Posterior vena cava (tissue), 2 donors: Measurements from ENCODE around the gene PTPRF. TPM values are rescaled to one million over a fixed set of nuclear protein-coding genes. Genes with fewer than 3 reads are reported as not detected.
A peak's percentile ranks its signal among the peaks of the same experiment; 100 is the strongest.

Experiments used
- DNase-seq: peaks from one replicate; pipeline ENCODE4 v3.0.0-alpha.2; 2020; ENCODE audit warnings: low spot score
- intact Hi-C, 2 donors: fragments of 100-400 bp; cut with DNase I; formaldehyde crosslinking; loops; one replicate each; pipeline versions ENCODE4 v1.14.1 to v1.14.2; 2022 to 2023
- total RNA-seq, 2 donors: library from RNA; stranded (reverse); fragmentation: NEBNext Ultra II Directional; extraction: Animal tissue kit (Norgen Biotek cat#: 25700); gene quantifications; one replicate each; pipeline ENCODE4 v1.2.1, GENCODE V29; 2021
- donor health status: DM: yes; HTN: yes; CAD: no.
- donor health status: DM: yes; HTN: yes; CAD: no.

PTPRF gene
- total RNA-seq, 2 donors from 2014 or later = 59.0 to 68.3 TPM

DNA sequence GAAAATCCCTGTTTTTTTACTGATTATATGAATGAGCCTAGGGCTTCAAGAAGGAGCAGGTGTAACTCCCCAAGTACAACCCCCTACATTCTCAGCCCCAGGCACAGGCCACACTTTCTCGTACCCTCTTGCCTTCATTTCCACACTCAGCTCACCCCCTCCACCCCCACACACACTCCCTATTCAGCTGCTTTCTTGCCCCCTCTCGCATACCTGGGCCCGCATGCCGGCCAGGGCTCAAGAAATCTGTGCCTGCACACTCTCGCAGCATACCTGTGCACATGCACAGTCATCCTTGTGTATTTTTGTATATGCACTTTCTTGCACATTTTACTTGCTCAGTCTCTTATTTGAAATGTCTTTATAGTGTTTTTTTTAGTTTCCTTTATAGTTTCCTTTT, 2.0 kb downstream of the PTPRF start:
- intact Hi-C loops = loop anchor here in 1 of 2 donors (10.0 kb wide), 1 partner anchor 242 kb away; no protein-coding TSS in a partner anchor

DNA sequence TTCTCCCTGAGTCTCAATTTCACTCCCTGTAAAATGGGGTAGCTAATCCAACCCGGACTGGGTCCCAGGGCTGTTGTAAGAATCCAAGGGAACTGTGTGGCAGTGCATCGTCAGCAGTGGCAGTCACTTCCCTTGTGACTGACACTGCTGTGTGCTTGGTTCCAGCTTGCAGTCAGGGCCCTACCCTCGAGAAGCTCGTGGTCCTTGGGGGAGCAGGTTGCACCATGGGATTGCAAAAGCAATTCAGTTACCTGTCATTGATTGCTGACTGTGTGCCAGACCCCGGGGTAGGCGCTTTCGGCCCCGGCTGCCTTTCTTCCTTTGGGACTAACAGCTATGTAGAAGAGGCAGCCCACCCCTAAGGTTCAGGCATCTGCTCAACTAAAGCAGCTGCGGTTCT, 2.9 kb downstream of the PTPRF start:
- peak; percentile 72 for DNase-seq
- intact Hi-C loops = loop anchor here in 1 of 2 donors (10.0 kb wide), 1 partner anchor 241 kb away; no protein-coding TSS in a partner anchor

More for the DNA sequence above, 2.0 kb downstream of the PTPRF start:
- peak; percentile 55 for DNase-seq

DNA sequence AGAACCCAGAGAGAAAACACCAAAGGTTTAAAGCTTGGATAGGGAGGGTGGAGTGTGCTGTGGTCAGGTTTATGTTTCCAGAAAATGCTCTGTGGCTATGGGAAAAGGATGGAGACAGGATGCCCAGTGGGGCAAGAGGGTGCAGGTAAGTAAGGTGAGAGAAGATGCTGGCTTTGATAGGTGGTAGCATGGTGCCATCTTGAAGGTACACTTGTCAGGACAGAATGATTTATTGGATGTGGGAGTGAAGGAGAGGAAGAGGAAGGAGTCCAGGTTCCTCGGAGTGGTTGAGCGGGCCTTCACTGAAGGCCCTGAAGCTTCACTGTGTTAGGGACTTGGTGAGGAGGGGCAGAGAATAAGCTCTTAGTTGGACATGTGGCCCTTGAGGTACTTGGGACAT, 3.6 kb downstream of the PTPRF start:
- intact Hi-C loops = loop anchor here in 1 of 2 donors (10.0 kb wide), 1 partner anchor 241 kb away; no protein-coding TSS in a partner anchor
- DNase-seq = peak; percentile 18

DNA sequence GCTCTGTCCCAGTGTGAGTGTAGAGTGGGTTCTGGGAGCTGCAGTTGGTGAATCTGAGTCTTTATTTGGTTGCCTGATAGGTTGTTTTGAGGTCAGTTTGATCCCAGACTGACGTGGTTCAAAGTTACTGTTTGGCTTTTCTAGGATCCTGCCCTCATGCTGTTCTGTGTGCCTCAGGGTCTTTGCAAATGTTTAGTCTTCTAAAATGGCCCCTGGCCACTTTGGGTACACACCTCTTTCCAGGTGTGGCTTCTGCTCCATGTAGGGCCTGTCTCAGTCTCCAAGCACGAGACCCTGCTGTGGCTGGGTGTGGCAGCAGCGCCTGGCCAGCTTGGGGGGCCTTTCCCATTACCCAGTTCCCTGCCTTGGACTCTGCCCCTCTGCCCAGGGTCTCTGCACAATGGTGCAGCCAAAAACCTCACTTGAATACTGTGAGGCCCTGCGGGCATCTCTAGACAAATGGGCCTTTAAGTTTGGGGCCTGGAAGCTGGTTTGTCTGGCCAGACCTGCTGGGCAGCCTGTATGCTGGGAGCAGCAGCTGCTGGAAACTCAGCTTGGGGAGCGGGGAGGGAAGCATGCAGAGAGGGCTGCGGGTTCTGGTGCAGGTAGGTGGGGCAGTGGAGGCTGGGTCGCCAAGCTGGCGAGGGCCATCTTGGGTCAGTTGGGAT, 5.6 kb downstream of the PTPRF start:
- peak; percentile 62 for DNase-seq
- intact Hi-C loops = loop anchor here in 1 of 2 donors (10.0 kb wide), 1 partner anchor 238 kb away; no protein-coding TSS in a partner anchor

DNA sequence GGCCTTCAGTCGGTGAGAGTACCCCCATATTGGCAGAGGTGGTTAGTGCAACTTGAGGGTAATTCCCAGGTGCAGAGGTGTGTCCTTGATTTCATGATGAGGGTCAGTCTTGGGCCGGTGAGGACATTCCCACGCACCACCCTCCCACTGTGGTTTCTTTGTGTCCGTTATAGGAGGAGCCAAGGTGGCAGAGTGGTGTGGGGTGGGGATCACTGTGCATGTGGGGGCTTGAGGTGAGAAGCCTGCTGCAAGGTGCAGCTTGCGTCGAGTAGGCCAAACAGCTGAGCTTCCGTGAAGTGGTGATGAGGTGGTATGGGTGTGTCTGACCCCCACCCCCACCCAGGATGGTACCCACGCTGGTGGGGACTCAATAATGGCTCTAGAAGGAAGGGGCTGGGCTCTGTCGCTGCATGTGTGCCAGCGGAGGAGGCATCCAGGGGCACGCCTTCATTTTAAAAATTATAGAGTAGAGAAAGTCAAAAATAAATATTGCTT, 6.2 kb downstream of the PTPRF start:
- intact Hi-C loops = loop anchor here in 1 of 2 donors (10.0 kb wide), 1 partner anchor 238 kb away; no protein-coding TSS in a partner anchor

DNA sequence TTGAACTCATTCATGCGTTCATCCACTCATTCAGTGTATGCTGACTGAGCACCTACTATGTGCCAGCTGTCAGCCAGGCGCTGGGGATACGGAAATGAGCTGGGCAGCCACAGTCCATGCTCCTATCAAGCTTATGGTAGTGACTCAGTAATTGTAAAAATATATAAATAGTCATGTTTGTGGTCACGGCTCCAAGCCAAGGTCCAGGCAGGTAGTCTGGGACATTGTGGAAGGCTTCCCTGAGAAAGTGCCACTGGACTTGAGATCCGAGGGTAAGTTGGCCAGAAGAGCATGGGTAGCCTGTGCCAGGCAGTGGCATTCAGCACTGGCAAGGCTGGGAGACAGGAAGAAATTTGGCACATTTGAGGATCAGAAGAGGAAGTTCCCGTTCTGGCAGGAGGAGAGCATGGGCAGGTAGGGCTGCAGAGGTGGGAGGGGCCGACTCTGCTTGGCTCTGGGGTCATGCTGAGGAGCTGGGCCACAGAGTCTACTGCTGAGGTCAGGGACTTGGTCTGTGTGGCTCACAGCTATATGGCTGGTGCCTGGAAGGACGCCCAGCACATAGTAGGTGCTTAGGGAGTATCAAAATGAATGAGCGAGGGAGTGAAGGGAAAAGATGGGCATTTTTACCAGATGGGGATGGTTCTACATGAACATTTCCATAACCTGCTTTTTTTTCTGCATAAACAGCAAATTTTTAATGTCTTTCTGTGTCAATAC, 6.9 kb downstream of the PTPRF start:
- intact Hi-C loops = loop anchor here in 1 of 2 donors (10.0 kb wide), 1 partner anchor 237 kb away; no protein-coding TSS in a partner anchor
- peak; percentile 47 for DNase-seq

More for the DNA sequence above, 6.2 kb downstream of the PTPRF start:
- no peak for DNase-seq

DNA sequence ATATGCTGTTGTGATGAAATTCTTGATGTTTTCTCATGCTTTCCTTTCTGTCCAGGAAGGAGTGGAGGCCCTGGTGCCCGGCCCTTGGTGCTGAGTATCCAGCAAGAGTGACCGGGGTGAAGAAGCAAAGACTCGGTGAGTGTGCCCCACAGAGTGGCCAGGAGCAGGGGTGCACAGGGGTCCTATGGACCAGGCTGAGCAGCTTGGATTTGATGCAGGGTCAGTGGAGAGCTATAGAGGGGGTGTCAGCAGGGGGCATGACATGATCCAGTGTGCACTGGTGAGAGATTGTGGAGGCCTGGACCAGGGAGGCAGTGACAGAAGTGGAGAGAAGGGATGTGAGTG, 7.4 kb downstream of the PTPRF start:
- peak; percentile 46 for DNase-seq
- intact Hi-C loops = loop anchor here in 1 of 2 donors (10.0 kb wide), 1 partner anchor 237 kb away; no protein-coding TSS in a partner anchor

DNA sequence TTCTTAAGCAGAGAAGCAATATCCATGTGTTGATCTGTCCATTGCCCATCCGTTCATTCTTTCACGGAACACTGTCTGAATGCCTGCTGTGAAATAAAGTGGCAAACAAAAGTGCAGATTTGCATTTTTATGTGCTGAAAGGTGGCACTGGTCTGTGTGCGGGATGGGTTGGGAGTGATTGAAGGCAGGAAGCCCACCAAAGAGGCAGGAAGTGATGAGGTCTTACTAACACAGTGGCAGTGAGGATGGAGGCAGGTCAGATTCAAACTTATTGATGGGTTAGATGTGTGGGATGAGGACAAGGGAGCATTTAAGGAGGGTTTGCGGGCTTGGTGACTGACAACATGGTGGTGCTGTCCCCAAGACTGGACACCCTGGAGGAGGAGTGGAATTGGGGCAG, 8.3 kb downstream of the PTPRF start:
- intact Hi-C loops = loop anchor here in 1 of 2 donors (10.0 kb wide), 1 partner anchor 236 kb away; no protein-coding TSS in a partner anchor
- DNase-seq = no peak

DNA sequence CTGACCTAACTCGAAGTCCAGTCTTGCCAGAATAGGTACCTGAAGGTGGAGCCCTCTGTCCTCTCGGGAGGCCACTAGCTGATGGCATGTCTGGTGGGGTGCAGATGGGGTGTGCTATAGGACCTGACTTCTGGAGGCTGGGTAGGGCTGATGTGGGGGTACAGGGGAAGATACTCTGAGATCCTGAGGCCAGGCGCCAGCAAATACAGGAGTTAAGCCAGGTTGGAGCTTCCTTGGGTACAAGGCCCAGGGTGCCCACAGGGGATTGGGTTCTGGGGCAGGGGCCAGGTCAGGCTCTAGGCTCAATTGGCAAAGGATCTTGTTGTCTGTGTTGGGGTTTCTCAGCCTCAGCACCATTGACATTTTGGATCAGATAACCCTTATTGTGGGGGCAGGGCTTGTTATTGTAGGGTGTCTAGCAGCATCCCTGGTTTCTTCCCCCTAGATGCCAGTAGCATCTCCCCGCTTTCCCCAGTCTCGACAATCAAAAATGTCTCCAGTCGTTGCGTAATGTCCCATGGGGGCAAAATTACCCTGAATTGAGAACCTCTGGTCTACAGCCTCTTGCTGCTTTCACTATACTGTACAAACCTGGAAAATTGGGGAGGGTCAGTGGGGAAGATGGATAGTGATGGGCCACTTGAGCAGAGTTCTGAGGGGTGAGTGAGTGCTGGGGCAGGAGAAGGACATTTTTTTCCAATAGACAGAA, 9.2 kb downstream of the PTPRF start:
- intact Hi-C loops = loop anchor here (5.0 to 10.0 kb wide), 2 partner anchors 112 to 235 kb away; partner anchors contain the start of gene KDM4A (in 1 of the 2)
- peak; percentile 69 for DNase-seq

DNA sequence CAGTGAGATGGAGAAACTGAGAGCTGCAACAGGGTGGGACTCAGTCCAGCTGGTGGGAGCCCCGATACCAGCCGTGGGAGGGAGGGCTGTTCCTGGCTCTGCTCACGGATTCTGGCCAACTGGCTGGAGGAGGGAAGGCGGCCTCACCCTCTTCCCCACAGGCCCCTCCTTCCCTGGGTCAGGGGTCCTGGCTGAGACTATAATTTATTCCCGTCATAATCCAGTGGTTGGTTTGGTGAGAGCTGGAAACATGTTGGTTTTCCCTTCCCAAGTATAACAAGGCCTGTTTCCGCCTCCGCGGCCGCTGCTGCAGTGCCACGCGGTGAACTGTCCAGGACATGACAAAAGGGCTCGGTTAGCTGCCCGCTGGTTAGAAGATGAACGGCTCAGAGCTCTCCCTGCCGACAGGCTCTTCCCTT, 10.0 kb downstream of the PTPRF start:
- intact Hi-C loops = loop anchor here in 1 of 2 donors (5.0 kb wide), 1 partner anchor 112 kb away; the partner anchor contains the start of gene KDM4A
- peak; percentile 93 for DNase-seq

DNA sequence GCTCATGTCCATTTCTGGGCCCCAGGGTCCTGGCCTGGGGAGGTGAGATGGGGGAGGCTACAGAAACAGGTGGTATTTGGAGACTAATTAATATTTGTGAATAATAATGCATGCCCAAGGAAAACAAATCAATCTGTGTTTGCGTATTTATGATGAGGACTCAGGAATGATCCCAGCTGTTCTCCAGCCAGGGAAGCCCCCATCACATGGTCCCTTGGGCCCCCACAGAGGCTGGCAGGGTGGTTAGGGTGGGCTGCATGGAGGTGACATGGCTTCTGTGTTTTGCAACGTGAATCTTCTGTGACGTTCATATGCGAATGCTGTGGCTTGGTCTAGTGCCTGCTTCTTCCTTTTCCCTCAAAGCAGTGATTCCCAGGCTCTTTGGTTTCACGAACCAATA, 10.5 kb downstream of the PTPRF start:
- no peak for DNase-seq
- intact Hi-C loops = loop anchor here in 1 of 2 donors (5.0 kb wide), 1 partner anchor 111 kb away; the partner anchor contains the start of gene KDM4A

DNA sequence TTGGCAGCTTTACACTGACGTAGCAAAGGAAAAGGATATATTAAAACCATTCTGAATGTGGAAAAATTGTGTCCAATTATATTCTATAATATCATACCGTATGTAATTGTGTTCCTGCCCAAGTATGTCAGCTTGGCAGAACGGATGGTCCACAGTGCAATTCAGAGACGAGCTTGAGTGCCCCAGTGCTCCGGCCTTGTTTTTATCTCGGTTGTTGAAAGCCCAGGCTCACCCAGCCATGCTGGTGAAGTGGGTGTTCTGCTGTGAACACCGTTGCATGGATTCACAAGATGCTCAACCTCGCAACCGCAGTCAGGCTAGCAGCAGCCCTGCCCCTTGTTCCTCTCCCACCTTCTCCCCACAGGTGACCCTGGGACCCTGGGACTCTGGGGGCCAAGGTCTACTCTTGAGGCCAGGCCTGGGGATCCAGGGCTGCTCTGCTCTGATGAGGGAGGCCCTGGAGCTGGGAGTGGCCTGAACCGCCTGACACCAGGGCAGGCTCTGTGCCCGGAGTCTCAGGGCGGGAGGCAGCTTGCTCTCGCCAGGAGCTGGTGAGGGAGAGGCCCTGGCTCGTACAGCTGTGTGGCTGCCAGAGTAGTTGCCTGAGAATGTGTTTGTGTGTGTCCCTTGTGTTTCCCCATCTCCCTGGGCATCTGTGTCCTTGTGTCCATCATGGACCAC, 11.2 kb downstream of the PTPRF start:
- intact Hi-C loops = loop anchor here in 1 of 2 donors (5.0 kb wide), 1 partner anchor 110 kb away; the partner anchor contains the start of gene KDM4A

DNA sequence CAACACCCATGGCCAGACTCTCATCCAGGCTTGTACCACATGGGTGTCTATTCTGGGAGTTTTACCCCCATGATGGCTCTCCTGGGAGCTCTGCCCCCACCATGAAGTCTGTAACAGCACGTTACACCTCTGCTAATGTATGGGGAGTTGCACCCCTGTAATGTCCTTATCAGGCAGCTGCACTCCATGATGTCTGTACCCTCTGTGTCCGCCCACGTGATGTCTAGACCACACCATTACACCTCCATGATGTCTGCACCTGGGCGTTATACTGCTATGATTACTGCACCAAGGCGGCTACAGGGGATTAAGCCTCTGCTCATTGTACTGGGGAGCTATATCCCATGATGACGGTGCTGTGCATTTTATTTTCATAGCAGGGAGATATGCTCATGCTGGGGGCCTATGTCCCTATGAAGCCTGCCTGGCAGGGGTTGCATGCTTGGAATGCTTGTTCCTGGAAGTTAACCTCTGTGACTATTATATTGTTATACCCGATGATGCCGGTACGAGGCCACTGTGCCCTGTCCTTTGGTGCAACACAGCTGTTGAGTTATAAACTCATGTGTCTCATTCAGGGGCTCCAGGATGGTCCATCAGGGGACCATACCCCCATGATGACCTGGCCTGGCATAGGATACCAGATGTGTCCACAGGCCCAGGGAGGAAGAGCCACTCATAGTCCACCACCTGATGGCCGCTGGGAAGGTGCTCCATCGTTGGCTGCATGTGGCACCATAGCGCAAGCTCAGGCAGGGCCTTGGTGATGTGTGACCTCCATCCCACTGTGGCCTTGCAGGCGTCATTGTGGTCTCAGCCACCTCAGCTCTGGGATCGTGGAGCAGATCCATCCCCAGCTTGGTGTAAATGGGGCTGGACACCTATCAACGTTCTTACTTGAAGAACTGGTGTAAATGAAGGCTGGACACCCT, 12.1 kb downstream of the PTPRF start:
- intact Hi-C loops = loop anchor here in 1 of 2 donors (5.0 kb wide), 1 partner anchor 110 kb away; the partner anchor contains the start of gene KDM4A

More for the DNA sequence above, 11.2 kb downstream of the PTPRF start:
- DNase-seq = peak; percentile 92

DNA sequence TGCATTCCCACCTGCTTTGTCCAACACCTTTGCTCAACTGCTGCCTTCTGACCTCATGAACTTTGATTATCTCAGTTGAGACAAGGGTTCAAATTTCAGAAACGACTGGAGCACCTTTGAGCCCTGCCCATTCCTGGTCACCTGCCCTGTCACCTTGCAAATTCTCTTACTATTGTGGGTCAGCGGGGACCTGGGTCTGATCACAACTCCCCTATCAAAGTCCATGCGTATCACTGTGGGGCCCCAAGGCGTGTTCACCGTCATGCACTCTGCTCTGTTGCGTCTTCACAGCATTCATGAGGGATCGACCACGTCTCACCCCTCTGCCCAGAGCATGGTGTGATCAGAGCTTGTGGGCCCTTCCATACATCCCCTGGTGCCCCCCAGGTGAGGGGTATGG, 12.9 kb downstream of the PTPRF start:
- DNase-seq = no peak
- intact Hi-C loops = loop anchor here in 1 of 2 donors (5.0 kb wide), 1 partner anchor 109 kb away; the partner anchor contains the start of gene KDM4A

More for the DNA sequence above, 12.1 kb downstream of the PTPRF start:
- DNase-seq = no peak

DNA sequence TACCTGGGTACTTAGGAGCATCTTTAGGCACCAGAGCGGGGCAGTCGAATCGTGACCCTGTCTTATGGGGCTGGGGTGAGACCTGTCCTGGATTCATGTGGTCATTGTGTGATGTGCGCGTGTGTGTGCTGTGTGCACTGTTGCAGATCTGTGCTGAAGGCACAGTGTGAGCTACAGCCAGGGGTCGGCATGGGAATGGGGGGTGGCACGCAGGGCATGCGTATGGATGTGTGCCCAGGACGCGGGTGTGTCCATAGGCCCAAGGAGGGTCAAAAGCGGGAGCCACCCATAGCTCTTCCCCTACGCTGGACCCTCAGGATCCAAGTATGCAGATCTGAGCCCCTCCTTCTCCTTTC, 14.6 kb downstream of the PTPRF start:
- no peak for DNase-seq
- intact Hi-C loops = no loop called here

DNA sequence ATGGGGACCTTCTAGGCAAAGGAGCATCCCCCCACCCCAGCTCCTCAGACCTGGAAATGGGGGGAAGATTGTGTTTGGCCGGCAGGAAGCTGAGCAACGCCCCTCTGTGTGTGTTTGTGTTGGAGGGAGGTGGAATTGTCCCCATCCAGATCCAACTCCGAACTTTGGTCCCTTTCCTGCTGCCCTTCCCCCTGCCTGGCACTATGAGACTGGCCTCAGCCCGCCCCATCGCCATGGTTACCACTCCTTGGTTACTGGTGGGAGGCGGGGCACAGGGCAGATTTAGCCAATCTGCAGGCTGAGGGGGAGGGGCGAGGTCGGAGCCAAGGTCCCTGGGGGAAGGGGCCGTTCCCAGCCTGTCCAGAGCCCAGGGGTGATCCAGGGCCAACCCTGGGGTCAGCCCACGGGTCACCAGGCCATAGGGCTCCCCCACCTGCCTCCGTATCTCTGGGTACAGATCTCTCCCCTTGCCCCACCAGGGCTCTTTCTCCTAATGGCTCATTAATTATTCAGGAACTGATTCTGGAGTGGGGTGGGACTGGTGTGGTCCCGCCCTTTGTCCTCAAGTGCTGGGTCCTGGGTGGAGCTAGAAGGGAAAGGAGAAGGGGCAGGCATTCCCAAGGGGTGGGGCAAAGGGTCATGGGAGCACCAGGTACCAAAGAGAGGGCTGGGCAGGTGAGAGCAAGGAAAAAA, 15.2 kb downstream of the PTPRF start:
- intact Hi-C loops = no loop called here

More for the DNA sequence above, 15.2 kb downstream of the PTPRF start:
- DNase-seq = peak; percentile 90
